ENCODE results near the gene TNNT1.
"Not testable (repeated sequence)": the region's sequence is repeated elsewhere in the genome, so short reads cannot be mapped to it uniquely, and the experiment has no call there.

The TNNT1 gene

GRCh38 chr19:55136399-55137102 lies 12.5 kb downstream of the TNNT1 start:
- no peak for DNase-seq

GRCh38 chr19:55134736-55135135 lies 14.3 kb downstream of the TNNT1 start:
- DNase-seq = no peak

GRCh38 chr19:55133639-55134444 lies 15.2 kb downstream of the TNNT1 start:
- DNase-seq = no peak

- DNase-seq = no peak
These were observed 16.4 kb downstream of the TNNT1 start for GRCh38 chr19:55132453-55133129.

- no peak for DNase-seq
These were observed 17.6 kb downstream of the TNNT1 start for GRCh38 chr19:55131421-55131820.

GRCh38 chr19:55119053-55119452 lies 30.0 kb downstream of the TNNT1 start:
- DNase-seq = no peak

GRCh38 chr19:55118401-55118991 lies 30.5 kb downstream of the TNNT1 start:
- peak; percentile 66 for DNase-seq

- DNase-seq = peak; percentile 99
These were observed 31.2 kb downstream of the TNNT1 start for GRCh38 chr19:55117663-55118391.

- no peak for DNase-seq
These were observed 31.9 kb downstream of the TNNT1 start, which contains the start of gene PPP1R12C for GRCh38 chr19:55116859-55117662. PPP1R12C (minus strand) TSS chr19:55117637; CDS start chr19:55117543, 94 bp downstream.

GRCh38 chr19:55116232-55116858 lies 32.7 kb downstream of the TNNT1 start:
- DNase-seq = peak; percentile 78

- DNase-seq = no peak
These were observed 33.5 kb downstream of the TNNT1 start for GRCh38 chr19:55115446-55116065.

- DNase-seq = no peak
These were observed 34.4 kb downstream of the TNNT1 start for GRCh38 chr19:55114566-55115145.

GRCh38 chr19:55113570-55114039 lies 35.4 kb downstream of the TNNT1 start:
- DNase-seq = no peak

GRCh38 chr19:55112777-55113569 lies 36.0 kb downstream of the TNNT1 start:
- DNase-seq = no peak

- DNase-seq = no peak
These were observed 36.7 kb downstream of the TNNT1 start for GRCh38 chr19:55112246-55112776.

- DNase-seq = no peak
These were observed 37.7 kb downstream of the TNNT1 start for GRCh38 chr19:55111238-55111831.

GRCh38 chr19:55109527-55110291 lies 39.3 kb downstream of the TNNT1 start:
- DNase-seq = no peak

- DNase-seq = not testable (repeated sequence)
These were observed 41.8 kb downstream of the TNNT1 start for GRCh38 chr19:55107252-55107651.

Data from activated CD4-positive, alpha-beta T cell treated with anti-CD3 and anti-CD28 coated beads, Interleukin-2, Interleukin-6, amounts not matched to agents 100 ng/mL and 50 ng/mL, durations not matched to agents 16 hours and 8 hours (primary cell).